HG02884 (cell line): ENCODE measurements around the gene KIR2DL3.
"Not testable (repeated sequence)": the region's sequence is repeated elsewhere in the genome, so short reads cannot be mapped to it uniquely, and the experiment has no call there.

Experiments used
- ATAC-seq: cut with Tn5 transposase; IDR thresholded peaks from one replicate; pipeline ENCODE4 v1.9.1; 2021; ENCODE audit warnings: mild to moderate bottlenecking, moderate library complexity; ENCODE audit not compliant: unreplicated experiment

The KIR2DL3 gene

GRCh38 chr19:54739587-54740497 lies 1.5 kb downstream of the KIR2DL3 start:
- ATAC-seq: no peak

GRCh38 chr19:54741950-54742349 lies 3.6 kb downstream of the KIR2DL3 start:
- ATAC-seq: not testable (repeated sequence)

DNA sequence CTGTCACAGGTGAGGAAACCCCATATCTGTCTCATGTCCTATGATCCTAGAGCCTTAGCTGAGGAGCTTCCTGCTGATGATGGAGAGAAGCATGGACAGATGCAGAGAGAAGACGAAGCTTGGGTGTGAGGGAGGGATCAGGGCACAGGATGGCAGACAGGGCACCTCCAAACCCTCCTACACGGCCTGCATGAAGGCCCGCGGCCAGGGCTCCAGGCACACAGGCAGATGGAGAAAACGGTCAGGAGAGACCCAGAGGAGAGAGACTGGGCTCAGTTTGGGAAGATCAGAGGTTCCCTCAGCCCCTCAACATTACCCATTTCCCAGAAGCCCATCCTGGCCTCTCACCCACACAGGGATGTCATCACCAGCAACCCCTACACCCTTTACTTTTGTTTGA lies 5.8 kb downstream of the KIR2DL3 start:
- ATAC-seq: not testable (repeated sequence)

DNA sequence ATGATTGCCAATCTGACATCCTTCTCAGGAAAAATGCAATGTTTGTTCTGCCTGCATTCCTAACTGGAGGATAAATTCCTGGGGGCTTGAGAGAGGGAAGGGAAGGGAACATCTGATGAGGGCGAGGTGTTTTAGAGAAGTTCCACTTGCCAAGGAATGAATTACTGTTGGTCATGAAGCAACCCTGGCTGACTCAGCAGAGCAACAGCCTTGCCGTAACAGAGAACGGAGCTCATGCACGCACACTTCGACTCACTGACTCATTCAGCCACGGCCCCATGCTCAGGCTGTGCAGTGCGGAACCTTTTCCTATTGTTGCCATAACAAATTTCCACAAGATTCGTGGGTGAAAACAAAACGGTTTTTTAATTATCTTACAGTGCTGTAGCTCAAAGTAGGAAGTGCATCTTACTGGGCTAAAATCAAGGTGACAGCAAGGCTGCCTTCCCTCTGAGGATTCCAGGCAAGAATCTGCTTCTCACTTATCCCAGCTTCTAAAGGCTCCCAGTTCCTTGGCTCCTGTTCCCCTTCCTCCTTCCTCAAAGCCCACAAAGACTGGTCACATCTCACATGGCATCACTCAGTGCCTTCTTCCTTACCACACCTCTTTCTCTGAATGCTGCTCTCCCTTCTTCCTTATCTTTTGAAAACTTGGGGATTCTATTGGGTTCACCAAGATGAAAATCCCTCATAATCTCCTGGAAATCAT lies 9.5 kb downstream of the KIR2DL3 start:
- ATAC-seq: not testable (repeated sequence)

- ATAC-seq: not testable (repeated sequence)
Observed at GRCh38 chr19:54750276-54750675, 12.0 kb downstream of the KIR2DL3 start.

DNA sequence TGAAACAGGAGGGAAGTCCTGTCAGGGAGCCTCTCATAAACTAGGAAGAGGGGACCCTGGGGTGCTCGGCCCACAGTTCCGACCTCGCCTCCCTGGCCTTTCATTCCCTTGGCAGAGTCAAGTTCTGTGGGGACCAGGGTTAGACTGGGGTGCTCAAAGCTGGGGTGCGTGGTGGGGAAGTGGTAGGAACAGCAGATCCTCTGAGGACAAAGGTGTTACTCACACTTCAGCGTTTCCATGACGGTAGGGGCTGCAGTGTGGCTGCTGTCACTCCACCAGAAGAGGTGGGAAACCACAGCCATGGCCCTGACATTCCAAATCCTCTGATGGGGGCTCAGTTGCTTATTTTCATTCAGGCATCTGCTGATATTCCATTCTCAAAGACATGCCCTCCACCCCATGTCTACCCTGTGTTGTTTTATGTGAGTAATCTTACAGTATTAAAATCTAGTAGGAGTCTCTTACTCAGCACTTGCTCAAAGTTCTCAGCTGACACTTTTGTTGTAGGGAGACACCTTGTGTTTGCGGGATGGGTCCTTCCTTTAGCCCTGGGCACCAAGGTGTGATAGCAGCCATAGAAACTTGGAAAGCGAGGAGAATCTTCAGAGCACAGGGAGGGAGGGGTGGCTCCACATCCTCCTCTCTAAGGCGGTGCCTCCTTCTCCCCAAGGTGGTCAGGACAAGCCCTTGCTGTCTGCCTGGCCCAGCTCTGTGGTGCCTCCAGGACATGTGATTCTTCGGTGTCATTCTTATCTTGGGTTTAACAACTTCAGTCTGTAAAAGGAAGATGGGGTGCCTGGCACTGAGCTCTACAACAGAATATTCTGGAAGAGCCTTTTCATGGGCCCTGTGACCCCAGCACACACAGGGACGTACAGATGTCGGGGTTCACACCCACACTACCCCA lies 18.1 kb downstream of the KIR2DL3 start:
- ATAC-seq: not testable (repeated sequence)

DNA sequence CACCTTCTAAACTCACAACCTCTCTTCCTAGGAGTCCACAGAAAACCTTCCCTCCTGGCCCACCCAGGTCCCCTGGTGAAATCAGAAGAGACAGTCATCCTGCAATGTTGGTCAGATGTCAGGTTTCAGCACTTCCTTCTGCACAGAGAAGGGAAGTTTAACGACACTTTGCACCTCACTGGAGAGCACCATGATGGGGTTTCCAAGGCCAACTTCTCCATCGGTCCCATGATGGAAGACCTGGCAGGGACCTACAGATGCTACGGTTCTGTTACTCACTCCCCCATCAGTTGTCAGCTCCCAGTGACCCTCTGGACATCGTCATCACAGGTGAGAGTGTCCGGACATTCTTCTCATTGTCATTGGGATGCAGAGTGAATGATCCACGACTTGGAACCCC lies 20.3 kb downstream of the KIR2DL3 start:
- ATAC-seq: not testable (repeated sequence)

- not testable (repeated sequence) for ATAC-seq
Observed at GRCh38 chr19:54764219-54764618, 25.9 kb downstream of the KIR2DL3 start.

GRCh38 chr19:54766464-54766863 lies 28.2 kb downstream of the KIR2DL3 start:
- ATAC-seq: not testable (repeated sequence)

- not testable (repeated sequence) for ATAC-seq
Observed at GRCh38 chr19:54769646-54770045, 31.3 kb downstream of the KIR2DL3 start, which contains the start of gene KIR2DL1. KIR2DL1 (plus strand) TSS chr19:54769793; CDS start chr19:54769851, 58 bp downstream.

- not testable (repeated sequence) for ATAC-seq
Observed at GRCh38 chr19:54770511-54770910, 32.2 kb downstream of the KIR2DL3 start.

DNA sequence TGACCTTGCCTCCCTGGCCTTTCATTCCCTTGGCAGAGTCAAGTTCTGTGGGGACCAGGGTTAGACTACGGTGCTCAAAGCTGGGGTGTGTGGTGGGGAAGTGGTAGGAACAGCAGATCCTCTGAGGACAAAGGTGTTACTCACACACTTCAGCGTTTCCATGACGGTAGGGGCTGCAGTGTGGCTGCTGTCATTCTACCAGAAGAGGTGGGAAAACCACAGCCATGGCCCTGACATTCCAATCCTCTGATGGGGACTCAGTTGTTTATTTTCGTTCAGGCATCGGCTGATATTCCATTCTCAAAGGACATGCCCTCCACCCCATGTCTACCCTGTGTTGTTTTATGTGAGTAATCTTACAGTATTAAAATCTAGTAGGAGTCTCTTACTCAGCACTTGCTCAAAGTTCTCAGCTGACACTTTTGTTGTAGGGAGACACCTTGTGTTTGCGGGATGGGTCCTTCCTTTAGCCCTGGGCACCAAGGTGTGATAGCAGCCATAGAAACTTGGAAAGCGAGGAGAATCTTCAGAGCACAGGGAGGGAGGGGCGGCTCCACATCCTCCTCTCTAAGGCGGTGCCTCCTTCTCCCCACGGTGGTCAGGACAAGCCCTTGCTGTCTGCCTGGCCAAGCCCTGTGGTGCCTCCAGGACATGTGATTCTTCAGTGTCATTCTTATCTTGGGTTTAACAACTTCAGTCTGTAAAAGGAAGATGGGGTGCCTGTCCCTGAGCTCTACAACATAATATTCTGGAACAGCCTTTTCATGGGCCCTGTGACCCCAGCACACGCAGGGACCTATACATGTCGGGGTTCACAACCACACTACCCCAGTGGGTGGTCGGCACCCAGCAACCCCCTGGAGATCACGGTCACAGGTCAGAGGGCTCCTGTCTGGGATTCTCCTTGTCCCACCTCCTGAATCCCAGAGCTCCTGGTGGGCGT lies 33.0 kb downstream of the KIR2DL3 start:
- not testable (repeated sequence) for ATAC-seq

GRCh38 chr19:54772666-54773065 lies 34.4 kb downstream of the KIR2DL3 start:
- ATAC-seq: not testable (repeated sequence)

DNA sequence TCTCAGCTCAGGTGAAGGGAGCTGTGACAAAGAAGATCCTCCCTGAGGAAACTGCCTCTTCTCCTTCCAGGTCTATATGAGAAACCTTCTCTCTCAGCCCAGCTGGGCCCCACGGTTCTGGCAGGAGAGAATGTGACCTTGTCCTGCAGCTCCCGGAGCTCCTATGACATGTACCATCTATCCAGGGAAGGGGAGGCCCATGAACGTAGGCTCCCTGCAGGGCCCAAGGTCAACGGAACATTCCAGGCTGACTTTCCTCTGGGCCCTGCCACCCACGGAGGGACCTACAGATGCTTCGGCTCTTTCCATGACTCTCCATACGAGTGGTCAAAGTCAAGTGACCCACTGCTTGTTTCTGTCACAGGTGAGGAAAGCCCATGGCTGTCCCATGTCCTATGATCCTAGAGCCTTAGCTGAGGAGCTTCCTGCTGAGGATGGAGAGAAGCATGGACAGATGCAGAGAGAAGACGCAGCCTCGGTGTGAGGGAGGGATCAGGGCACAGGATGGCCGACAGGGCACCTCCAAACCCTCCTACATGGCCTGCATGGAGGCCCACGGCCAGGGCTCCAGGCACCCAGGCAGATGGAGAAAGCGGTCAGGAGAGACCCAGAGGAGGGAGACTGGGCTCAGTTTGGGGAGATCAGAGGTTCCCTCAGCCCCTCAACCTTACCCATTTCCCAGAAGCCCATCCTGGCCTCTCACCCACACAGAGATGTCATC lies 36.9 kb downstream of the KIR2DL3 start:
- not testable (repeated sequence) for ATAC-seq

GRCh38 chr19:54775830-54776229 lies 37.5 kb downstream of the KIR2DL3 start:
- not testable (repeated sequence) for ATAC-seq

DNA sequence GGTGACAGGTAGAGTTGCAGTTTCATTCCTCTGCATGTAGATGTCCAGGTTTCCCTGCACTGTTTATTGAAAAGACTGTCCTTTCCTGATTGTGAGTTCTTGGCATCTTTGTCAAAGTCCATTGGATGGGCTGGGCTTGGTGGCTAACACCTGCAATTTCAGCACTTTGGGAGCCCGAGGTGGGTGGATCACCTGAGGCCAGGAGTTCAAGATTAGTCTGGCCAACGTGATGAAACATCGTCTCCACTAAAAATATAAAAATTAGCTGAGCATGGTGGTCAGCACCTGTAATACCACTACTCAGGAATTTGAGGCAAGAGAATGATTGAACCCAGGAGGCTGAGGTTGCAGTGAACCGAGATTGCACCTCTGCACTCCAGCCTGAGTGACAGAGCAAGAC lies 39.5 kb downstream of the KIR2DL3 start:
- ATAC-seq: not testable (repeated sequence)

DNA sequence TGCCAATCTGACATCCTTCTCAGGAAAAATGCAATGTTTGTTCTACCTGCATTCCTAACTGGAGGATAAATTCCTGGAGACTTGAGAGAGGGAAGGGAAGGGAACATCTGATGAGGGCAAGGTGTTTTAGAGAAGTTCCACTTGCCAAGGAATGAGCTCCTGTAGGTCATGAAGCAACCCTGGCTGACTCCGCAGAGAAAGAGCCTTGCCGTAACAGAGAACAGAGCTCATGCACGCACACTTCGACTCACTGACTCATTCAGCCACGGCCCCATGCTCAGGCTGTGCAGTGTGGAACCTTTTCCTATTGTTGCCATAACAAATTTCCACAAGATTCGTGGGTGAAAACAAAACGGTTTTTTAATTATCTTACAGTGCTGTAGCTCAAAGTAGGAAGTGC lies 40.6 kb downstream of the KIR2DL3 start:
- ATAC-seq: not testable (repeated sequence)

DNA sequence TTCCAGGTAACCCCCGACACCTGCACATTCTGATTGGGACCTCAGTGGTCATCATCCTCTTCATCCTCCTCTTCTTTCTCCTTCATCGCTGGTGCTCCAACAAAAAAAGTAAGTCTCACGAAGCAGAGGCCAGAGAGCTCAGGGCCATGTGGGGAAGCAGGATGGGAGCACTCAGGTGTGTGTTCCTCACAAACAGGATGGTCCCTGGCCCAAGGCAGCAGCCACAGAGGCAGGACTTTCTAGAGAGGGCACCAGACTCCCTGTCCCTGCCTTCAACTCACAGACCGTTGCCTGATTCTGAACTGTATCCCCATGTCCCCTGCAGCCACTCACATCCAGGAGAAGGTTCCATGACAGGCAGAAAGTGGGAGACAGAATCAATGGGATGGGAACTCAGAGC lies 44.6 kb downstream of the KIR2DL3 start:
- ATAC-seq: not testable (repeated sequence)
